GM18861 (cell line): ENCODE measurements around the gene SEMA3E.
"Not testable (repeated sequence)": the region's sequence is repeated elsewhere in the genome, so short reads cannot be mapped to it uniquely, and the experiment has no call there.

Experiments used
- ATAC-seq: cut with Tn5 transposase; IDR thresholded peaks from one replicate; pipeline ENCODE4 v1.9.1; 2021; ENCODE audit not compliant: unreplicated experiment

The SEMA3E gene

GRCh38 chr7:83648464-83649241 is at the start of gene SEMA3E:
SEMA3E (minus strand) TSS chr7:83649139.
- no peak for ATAC-seq

- no peak for ATAC-seq
Observed at GRCh38 chr7:83697804-83698530, 49.0 kb upstream of the SEMA3E start.

DNA sequence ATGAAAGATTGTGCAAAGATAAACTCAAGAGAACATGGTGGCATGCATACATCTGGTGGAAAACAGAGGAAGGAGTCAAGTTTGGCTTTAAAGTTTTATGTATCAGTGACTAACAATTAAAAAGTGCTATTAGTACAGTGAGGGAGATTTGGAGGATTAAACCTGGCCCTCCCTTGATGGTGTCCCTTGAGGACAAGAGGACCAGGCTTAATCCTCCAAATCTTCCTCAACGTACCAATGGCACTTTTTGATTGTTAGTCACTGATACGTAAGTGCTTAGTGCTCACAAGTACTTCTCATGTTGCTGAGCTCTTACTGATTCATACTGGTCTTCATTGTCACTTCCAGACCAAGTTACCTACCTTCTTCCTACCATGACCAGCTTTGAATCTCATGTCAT is 47.2 kb upstream of the SEMA3E start:
- no peak for ATAC-seq

DNA sequence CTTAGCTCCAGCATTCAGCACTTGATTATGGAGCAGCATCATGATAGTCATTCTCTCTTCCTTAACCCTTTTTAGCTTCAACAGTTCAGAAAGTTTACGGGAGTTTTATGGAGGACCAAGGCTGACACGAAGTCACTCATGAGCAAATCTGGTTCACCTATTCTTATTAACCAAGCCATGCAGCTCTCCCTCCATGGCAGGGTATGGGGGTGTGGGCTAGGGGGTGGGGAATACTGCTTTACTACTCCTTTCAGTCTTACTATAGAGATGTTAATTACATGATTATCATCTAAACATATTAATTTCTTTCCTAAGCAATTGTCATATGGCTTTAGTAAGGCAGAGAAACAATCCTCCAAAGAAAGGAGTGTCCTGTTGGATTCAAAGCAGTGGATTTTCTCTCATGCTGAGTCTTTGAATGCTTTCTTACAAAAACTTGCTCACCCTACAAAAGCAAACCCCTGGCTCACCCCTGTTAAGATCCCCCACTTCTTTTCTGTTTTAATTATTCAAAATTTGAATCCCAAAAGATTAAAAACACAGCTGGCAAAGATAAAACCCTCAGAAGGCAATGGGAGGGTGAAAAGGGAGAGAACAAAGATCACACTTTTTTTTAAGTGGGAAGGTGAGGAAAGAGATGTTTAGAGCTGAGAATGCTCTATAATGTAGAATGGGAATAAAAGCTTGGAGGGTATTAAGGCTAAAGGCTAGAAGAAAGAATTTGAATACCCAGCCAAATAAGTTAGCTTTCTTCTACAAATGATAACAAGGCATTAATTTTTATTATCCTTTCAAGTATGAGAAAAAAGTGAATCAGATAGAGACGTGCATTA is 46.4 kb upstream of the SEMA3E start:
- ATAC-seq = no peak

- no peak for ATAC-seq
Observed at GRCh38 chr7:83693256-83693655, 44.3 kb upstream of the SEMA3E start.

- ATAC-seq = no peak
Observed at GRCh38 chr7:83691095-83691494, 42.2 kb upstream of the SEMA3E start.

GRCh38 chr7:83689855-83690254 is 40.9 kb upstream of the SEMA3E start:
- no peak for ATAC-seq

DNA sequence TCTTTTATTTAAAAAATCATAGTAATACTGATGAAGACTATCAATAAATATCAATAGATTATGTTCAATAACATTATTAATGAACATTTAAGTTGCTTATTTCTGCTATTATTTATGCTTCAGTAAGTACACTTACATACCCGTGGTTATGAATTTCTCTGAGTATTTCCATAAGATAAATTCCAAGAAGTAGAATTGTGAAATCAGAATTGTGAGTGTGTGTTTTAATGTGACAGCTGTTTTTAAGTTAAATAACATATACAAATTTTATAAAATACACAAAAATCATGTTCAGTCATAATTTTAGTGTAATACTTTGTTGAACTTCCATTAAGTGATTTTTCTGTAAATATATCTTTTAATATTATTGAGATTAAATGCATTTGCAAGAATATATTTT is 37.5 kb upstream of the SEMA3E start:
- ATAC-seq = no peak

DNA sequence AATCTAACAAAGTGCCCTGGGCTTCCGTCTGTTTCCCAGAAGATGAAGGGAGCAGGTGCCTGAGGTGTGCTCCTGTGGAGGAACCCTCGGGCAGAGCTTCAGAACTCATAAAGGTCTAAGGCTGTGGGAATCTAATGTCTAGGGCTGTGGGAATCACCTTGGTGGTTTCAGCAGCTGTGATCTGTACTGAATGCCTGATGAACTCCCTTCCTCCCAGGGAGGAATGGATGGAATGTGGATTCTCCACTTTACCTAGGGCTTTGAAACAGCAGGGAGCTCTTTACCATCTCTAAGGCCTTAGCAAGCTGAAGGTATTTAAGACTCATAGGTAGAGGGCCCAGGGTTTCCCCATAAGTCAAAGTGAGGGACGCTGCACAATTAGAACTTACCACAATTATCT is 36.0 kb upstream of the SEMA3E start:
- ATAC-seq = no peak

DNA sequence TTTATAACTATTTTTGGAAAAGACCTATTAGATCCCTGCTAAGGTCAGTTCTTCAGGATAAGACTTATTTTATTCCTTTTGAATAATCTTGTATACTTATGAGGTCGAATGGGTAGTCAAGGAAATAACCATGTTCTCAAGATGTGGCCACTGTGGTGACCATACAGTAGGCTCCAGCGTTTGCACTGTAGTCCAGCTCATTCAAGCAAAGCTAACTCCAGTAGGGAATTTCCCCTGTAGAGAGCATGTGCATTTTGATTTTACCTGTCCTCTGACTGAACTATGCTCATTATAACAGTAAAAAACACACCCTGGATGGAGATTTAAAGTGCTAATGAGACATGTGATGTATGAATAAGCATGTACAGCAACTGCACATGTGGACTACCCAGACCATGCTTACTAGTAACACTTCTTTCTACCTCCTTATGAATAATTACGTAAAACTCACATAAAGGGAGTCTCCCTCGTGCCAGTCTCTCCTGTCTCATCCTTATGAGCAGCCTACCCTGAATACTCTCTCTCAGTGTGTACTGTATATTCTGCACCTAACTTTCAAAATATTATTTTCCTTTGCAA is 32.4 kb upstream of the SEMA3E start:
- ATAC-seq = no peak

- no peak for ATAC-seq
Observed at GRCh38 chr7:83677180-83677866, 28.4 kb upstream of the SEMA3E start.

DNA sequence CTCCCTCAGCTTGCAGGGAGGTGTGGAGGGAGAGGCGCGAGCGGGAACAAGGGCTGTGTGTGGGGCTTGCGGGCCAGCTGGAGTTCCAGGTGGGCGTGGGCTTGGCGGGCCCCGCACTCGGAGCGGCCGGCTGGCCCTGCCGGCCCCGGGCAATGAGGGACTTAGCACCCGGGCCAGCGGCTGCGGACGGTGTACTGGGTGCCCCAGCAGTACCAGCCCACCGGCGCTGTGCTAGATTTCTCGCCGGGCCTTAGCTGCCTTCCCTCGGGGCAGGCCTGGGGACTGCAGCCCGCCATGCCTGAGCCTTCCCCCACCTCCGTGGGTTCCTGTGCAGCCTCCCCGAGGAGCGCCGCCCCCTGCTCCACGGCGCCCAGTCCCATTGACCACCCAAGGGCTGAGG is 24.4 kb upstream of the SEMA3E start:
- not testable (repeated sequence) for ATAC-seq

DNA sequence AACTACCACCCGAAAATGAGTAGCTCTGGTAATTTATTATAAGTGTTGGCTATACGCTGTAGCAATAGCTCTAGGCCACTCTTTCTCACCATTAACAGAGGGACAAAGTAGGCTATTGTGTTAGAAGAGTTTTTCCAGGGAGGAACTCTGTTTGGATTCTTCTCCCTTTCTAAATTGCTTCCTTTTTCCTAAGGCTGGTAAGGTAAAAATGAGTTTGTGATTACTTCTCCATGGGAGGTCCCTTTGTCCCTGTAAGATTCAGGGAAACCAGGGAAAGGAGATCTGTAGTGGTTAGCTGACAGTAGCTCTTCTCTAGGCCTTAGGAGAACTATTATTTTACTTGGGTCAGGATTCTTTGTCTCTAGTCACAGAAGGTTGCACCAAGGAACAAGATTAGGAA is 23.2 kb upstream of the SEMA3E start:
- no peak for ATAC-seq

GRCh38 chr7:83663131-83663530 is 14.2 kb upstream of the SEMA3E start:
- ATAC-seq = no peak

- no peak for ATAC-seq
Observed at GRCh38 chr7:83658126-83658525, 9.2 kb upstream of the SEMA3E start.

DNA sequence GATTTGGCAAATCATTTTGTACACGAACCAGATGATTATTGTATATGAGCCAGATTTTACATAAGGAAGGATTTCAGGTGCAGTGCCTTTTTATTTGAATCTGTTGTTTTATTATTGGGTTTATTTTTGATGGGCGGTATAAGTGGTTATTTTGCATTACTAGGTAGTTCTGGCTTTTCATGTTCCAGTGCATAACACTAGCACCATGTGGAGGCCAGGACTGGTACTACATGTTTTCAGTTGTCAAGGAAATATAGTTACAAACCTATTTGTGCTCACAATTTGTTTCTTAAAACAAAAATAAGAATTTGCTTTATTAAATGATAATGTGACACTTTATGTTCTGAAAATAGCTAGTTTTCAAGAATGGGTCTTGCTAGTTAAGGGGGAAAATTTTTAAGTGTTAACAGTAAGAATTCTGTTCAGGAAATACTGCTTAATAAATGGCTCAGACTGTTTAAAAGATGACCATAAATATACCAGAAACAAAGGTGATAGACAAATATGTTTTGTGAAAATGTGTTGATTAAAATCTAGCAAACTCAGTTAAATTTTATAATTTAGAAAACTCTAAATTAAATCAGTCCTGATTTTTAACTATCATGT is 7.1 kb upstream of the SEMA3E start:
- peak; percentile 90 for ATAC-seq

GRCh38 chr7:83652481-83652880 is 3.5 kb upstream of the SEMA3E start:
- no peak for ATAC-seq

DNA sequence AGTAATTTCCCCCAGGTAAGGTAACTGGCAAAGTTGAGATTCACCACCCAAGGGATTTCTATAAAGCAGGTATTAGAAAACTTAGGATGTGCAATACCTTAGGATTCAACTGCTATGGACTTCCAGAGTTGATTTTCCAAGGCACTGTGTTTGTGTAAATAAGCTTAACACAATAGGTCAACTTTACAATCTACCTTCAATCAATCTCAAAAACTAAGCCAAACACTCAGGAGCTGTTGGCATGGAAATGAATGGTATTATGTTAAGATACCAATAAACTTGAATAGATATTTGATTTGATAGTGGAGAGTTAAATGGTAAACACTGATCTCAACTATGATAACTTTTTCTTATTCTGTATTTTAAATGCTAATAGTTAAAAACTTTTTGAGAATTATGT is 762 bp upstream of the SEMA3E start:
- no peak for ATAC-seq

DNA sequence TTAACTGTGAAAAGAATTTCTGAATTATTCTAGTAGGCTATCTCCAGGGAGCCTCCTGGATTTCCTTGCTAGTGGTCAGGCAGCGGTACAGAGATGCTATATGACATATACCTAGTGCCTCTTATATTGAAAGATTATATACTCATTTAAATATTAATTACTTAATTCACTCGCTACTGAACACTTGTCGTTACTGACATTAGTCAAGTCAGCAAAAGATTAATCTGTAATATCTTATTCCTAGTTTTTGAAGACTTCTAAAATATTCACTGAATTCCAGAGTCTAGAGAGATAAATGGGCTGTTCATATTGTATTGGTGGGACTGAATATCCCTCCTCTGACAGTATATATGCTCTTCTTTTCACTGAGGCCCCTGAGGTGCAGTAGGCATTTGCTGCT is 2.9 kb downstream of the SEMA3E start:
- no peak for ATAC-seq

- no peak for ATAC-seq
Observed at GRCh38 chr7:83643739-83644138, 5.2 kb downstream of the SEMA3E start.
